GOT3 (cell line): Measurements from ENCODE around the gene TMCC2.

Source experiments
- DNase-seq: peaks from one replicate; lab custom pipeline; 2025; ENCODE audit warnings: mixed read lengths; lab: John Stamatoyannopoulos, UW

Gene TMCC2

GRCh38 chr1:205260948-205261732 is 33.4 kb downstream of the TMCC2 start:
- DNase-seq, result no peak

GRCh38 chr1:205261946-205262691 is 34.4 kb downstream of the TMCC2 start:
- DNase-seq, result no peak

- no peak for DNase-seq
These were observed 35.0 kb downstream of the TMCC2 start for GRCh38 chr1:205262731-205263171.

GRCh38 chr1:205263580-205264190 is 35.9 kb downstream of the TMCC2 start:
- no peak for DNase-seq

- no peak for DNase-seq
These were observed 39.0 kb downstream of the TMCC2 start for GRCh38 chr1:205266611-205267305.

GRCh38 chr1:205267306-205267902 is 39.7 kb downstream of the TMCC2 start:
- no peak for DNase-seq

- no peak for DNase-seq
These were observed 41.3 kb downstream of the TMCC2 start for GRCh38 chr1:205268846-205269680.

GRCh38 chr1:205269711-205270110 is 42.0 kb downstream of the TMCC2 start:
- no peak for DNase-seq

GRCh38 chr1:205270271-205270670 is 42.5 kb downstream of the TMCC2 start:
- no peak for DNase-seq

- DNase-seq, result no peak
These were observed 43.0 kb downstream of the TMCC2 start for GRCh38 chr1:205270764-205271163.

GRCh38 chr1:205271277-205271676 is 43.5 kb downstream of the TMCC2 start:
- no peak for DNase-seq

- DNase-seq, result no peak
These were observed 44.0 kb downstream of the TMCC2 start for GRCh38 chr1:205271745-205272144.

GRCh38 chr1:205272536-205272935 is 44.8 kb downstream of the TMCC2 start:
- DNase-seq, result no peak

- DNase-seq, result no peak
These were observed 45.8 kb downstream of the TMCC2 start for GRCh38 chr1:205273551-205273982.

GRCh38 chr1:205274041-205274691 is 46.4 kb downstream of the TMCC2 start:
- DNase-seq, result no peak

- DNase-seq, result no peak
These were observed 47.4 kb downstream of the TMCC2 start for GRCh38 chr1:205275133-205275532.

GRCh38 chr1:205275916-205276688 is 48.4 kb downstream of the TMCC2 start:
- DNase-seq, result no peak

- no peak for DNase-seq
These were observed 48.9 kb downstream of the TMCC2 start for GRCh38 chr1:205276689-205277065.

GRCh38 chr1:205279986-205280385 is 52.2 kb downstream of the TMCC2 start:
- DNase-seq, result no peak
